MG63 (cell line): ENCODE measurements around the gene HBA1. TPM values are rescaled to one million over a fixed set of nuclear protein-coding genes. Genes with fewer than 3 reads are reported as not detected.
"Not testable (repeated sequence)": the region's sequence is repeated elsewhere in the genome, so short reads cannot be mapped to it uniquely, and the experiment has no call there.

Source experiments
- DNase-seq: peaks from one replicate; pipeline ENCODE4 v3.0.0-alpha.2; 2020
- H3K27me3 ChIP-seq: fragments of 250-450 bp; sonication (Bioruptor Pico); 2 replicates; pipeline ENCODE4 v1.5.1; 2020; ENCODE audit warnings: mild to moderate bottlenecking, moderate library complexity
- H3K36me3 ChIP-seq: fragments of 250-450 bp; sonication (Bioruptor Pico); 2 replicates; pipeline ENCODE4 v1.5.1; 2020; ENCODE audit warnings: mild to moderate bottlenecking, moderate library complexity
- H3K4me3 ChIP-seq: fragments of 250-450 bp; sonication (Bioruptor Pico); 2 replicates; pipeline ENCODE4 v1.5.1; 2020; ENCODE audit warnings: mild to moderate bottlenecking, moderate library complexity
- H3K9me3 ChIP-seq: fragments of 250-450 bp; sonication (Bioruptor Pico); 2 replicates; pipeline ENCODE4 v1.5.1; 2020; ENCODE audit warnings: mild to moderate bottlenecking, moderate library complexity
- total RNA-seq: library from RNA; depleted of rRNA; stranded (reverse); fragments of >200 nt; shearing (Covaris generic); gene quantifications from 2 replicates; pipeline ENCODE4 v1.2.3, GENCODE V29; 2014; ENCODE audit warnings: low replicate concordance; rRNA removed

The HBA1 gene
- total RNA-seq = not detected in 2 replicates

DNA sequence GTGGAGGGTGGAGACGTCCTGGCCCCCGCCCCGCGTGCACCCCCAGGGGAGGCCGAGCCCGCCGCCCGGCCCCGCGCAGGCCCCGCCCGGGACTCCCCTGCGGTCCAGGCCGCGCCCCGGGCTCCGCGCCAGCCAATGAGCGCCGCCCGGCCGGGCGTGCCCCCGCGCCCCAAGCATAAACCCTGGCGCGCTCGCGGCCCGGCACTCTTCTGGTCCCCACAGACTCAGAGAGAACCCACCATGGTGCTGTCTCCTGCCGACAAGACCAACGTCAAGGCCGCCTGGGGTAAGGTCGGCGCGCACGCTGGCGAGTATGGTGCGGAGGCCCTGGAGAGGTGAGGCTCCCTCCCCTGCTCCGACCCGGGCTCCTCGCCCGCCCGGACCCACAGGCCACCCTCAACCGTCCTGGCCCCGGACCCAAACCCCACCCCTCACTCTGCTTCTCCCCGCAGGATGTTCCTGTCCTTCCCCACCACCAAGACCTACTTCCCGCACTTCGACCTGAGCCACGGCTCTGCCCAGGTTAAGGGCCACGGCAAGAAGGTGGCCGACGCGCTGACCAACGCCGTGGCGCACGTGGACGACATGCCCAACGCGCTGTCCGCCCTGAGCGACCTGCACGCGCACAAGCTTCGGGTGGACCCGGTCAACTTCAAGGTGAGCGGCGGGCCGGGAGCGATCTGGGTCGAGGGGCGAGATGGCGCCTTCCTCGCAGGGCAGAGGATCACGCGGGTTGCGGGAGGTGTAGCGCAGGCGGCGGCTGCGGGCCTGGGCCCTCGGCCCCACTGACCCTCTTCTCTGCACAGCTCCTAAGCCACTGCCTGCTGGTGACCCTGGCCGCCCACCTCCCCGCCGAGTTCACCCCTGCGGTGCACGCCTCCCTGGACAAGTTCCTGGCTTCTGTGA, at the start of gene HBA1:
Gene HBA1 (plus strand): TSS at position 204 of the 906 bp plus-strand sequence. CDS start 37 bp downstream, at position 241.
- peaks cover 61% of the 10 kb centered on the region for H3K27me3 ChIP-seq
- H3K4me3 ChIP-seq, H3K9me3 ChIP-seq, DNase-seq, H3K36me3 ChIP-seq: not testable (repeated sequence)

DNA sequence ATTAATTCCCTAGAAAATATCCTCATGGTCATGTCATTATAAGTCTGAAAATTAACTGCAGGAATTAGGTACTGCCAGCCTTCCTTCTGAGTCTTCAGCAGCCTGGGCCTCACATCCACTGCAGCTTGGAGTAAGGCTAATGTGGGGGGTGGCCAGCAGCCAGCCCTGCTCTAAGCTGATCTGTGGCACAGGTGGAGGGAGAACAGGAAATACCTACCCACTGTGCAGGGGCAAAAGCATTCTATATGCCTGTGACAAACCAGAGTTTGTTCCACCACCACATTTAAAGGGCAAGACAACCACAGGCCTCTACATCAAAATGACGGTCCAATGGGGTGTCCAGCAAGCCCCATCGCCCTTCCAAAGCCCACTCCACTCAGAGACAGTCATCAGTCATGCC, 47.4 kb upstream of the HBA1 start:
- Histone ChIP-seq H3K27me3 (no peaks in the 10 kb centered on the region), H3K36me3 (peaks cover 37% of the 10 kb centered on the region), H3K4me3 (no peak overlapping the region), H3K9me3 (no peaks in the 10 kb centered on the region)
- no peak for DNase-seq

GRCh38 chr16:130533-131173, 45.8 kb upstream of the HBA1 start:
- no peak for DNase-seq
- Histone ChIP-seq H3K27me3 (no peaks in the 10 kb centered on the region), H3K36me3 (peaks cover 38% of the 10 kb centered on the region), H3K9me3 (no peaks in the 10 kb centered on the region), H3K4me3 (no peak overlapping the region)

DNA sequence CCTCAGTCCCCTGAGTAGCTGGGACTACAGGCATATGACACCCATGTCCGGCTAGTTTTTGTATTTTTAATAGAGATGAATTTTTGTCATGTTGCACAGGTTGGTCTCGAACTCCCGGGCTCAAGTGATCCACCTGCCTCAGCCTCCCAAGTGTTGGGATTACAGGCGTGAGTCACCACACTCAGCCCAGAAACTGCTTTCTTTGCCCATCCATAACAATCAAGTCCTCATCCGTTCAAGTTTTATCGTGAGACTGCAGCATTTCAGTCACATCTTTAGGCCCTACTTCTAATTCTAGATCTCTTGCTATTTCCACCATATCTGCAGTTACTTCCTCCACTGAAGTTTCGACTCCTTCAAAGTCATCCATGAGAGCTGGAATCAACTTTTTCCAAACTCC, 44.4 kb upstream of the HBA1 start:
- Histone ChIP-seq H3K27me3 (no peaks in the 10 kb centered on the region), H3K36me3 (peaks cover 44% of the 10 kb centered on the region), H3K9me3 (no peaks in the 10 kb centered on the region), H3K4me3 (no peak overlapping the region)
- DNase-seq = no peak

GRCh38 chr16:133716-134115, 42.8 kb upstream of the HBA1 start:
- peaks cover 43% of the 10 kb centered on the region for H3K36me3 ChIP-seq
- no peaks in the 10 kb centered on the region for H3K9me3 ChIP-seq
- DNase-seq = no peak
- no peaks in the 10 kb centered on the region for H3K27me3 ChIP-seq
- H3K4me3 ChIP-seq = no peak overlapping the region

- Histone ChIP-seq H3K9me3 (no peaks in the 10 kb centered on the region), H3K27me3 (no peaks in the 10 kb centered on the region), H3K36me3 (peaks cover 23% of the 10 kb centered on the region), H3K4me3 (peak overlapping the region; percentile 83)
- peak; percentile 20 for DNase-seq
These were observed 38.4 kb upstream of the HBA1 start for GRCh38 chr16:138049-138417.

DNA sequence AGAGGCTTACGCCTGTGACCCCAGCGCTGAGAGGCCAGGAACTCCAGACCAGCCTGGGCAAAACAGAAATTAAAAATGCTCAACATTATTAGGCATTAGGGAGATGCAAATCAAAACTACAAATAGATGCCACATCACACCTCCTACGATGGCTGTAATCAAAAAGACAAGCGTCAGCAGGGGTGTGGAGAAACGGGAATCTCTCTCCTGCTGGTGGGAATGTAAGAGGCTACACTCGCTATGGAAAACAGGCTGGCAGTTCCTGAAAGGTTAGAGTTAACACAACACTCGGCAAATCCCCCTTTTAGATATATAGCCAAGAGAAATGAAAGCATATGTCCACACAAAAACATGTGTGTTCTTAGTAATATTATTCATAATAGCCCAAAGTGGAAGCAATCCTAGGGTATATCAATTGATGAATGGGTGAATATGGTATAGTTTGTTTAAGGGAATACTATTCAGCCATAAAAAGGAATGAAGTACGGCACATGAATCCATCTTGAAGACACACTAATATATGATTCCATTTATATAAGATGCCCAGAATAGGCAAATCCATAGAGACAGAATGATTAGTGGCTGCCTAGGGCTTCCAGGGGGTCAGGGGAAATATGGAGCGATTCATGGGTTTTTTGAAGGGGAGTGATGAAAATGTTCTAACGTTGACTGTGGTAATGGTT, 36.2 kb upstream of the HBA1 start:
- peaks cover 7% of the 10 kb centered on the region for H3K36me3 ChIP-seq

DNA sequence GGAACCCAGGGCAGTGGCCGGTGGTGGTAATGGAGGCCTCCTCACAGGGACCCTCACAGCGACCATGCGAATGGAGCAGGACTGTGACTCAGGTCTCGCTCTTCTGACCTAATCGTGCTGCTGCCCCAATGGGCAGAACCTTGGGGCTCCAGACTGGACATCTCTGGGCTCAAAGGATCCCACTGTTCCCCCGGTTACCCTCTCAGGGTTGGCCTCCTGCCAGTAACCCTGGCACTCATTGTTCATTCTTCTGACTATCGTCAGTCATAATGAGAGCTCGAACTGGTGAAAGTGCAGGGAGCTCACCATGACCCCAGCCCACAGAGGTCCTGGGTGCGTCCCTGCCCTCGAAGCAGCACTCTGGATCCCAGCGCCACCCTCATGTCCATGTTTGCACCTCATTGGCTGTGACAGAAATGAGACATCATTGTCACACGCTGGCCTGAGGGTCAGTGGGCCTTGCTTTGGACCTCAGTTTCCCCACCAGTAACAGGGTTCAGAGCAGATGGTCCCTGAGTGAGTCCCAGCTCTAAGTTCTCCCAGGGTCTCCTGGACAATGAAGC, 34.0 kb upstream of the HBA1 start:
- no peaks in the 10 kb centered on the region for H3K9me3 ChIP-seq
- no peak overlapping the region for H3K4me3 ChIP-seq
- no peak for DNase-seq
- no peaks in the 10 kb centered on the region for H3K27me3 ChIP-seq
- H3K36me3 ChIP-seq = no peaks in the 10 kb centered on the region

More for the DNA sequence above, 36.2 kb upstream of the HBA1 start:
- no peak for DNase-seq
- Histone ChIP-seq H3K4me3 (no peak overlapping the region; the same call in 1 of the 2 replicates), H3K9me3 (no peaks in the 10 kb centered on the region), H3K27me3 (no peaks in the 10 kb centered on the region)

DNA sequence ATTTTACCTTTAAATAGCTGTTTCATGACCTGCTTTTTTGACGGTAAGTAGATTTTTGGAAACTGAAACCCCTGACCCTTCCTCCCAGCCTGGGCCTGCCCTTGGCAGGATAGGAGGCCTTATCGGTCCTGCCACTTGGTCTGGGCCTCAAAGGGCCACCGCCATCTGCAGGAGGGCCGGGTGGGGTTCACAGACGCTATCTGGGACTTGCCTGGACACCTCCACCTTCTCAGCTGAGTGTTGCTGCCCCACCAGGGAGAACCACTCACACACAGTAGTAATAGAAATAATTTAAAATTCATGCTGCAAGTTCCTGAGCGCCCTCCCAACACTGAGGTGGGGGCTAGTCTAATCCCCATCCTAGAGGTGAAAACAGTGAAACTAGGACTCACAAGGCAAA, 33.4 kb upstream of the HBA1 start:
- no peak for DNase-seq
- Histone ChIP-seq H3K27me3 (no peaks in the 10 kb centered on the region), H3K9me3 (no peaks in the 10 kb centered on the region), H3K36me3 (no peaks in the 10 kb centered on the region), H3K4me3 (no peak overlapping the region)

DNA sequence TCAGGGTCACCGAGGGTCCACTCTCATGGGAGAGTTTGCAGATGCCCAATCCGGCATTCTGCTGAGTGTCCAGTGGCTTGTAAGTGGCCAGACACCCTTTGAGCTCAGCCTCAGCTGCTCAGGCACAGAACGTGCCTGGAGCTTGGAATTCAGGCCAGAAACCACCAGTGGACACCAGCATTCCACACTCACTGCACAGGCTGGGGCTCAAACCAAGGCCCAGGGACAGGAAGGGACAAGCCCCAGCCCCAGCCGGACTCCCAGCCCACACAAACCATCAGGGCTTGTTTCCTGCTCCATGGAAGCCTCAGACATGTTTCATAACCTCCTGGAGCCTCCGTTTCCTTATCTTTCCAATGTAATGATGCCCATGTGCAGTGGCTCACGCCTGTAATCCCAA, 33.0 kb upstream of the HBA1 start:
- H3K27me3 ChIP-seq = no peaks in the 10 kb centered on the region
- no peaks in the 10 kb centered on the region for H3K36me3 ChIP-seq
- H3K9me3 ChIP-seq = no peaks in the 10 kb centered on the region
- no peak overlapping the region for H3K4me3 ChIP-seq
- DNase-seq = no peak

DNA sequence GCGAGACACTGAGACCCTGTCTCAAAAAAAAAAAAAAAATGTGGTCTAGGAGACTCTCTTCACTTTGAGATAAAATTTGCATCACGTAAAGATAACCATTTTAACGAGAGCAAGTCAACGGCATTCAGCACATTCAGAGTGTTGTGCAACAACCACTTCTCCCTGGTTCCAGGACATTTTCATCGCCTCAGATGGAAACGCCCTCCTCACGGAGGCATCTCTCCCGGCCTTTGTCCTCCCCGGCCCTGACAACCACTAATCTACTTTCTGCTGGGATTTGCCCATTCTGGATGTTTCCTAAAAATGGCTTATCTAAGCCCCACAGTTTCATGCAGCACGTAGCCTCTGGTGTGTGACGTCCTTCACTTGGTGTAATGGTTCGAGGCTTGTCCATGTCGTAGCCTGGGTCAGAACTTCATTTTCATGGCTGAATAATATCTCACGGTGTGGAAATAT, 31.7 kb upstream of the HBA1 start:
- Histone ChIP-seq H3K4me3 (no peak overlapping the region), H3K36me3 (no peaks in the 10 kb centered on the region), H3K9me3 (no peaks in the 10 kb centered on the region), H3K27me3 (peaks cover under 1% of the 10 kb centered on the region)
- no peak for DNase-seq

- H3K9me3 ChIP-seq = no peaks in the 10 kb centered on the region
- DNase-seq = no peak
- no peaks in the 10 kb centered on the region for H3K36me3 ChIP-seq
- H3K27me3 ChIP-seq = peaks cover 9% of the 10 kb centered on the region
- no peak overlapping the region for H3K4me3 ChIP-seq
These were observed 29.8 kb upstream of the HBA1 start for GRCh38 chr16:146646-147045.

GRCh38 chr16:149024-149660, 27.3 kb upstream of the HBA1 start:
- Histone ChIP-seq H3K4me3 (no peak overlapping the region), H3K9me3 (no peaks in the 10 kb centered on the region), H3K27me3 (peaks cover 9% of the 10 kb centered on the region), H3K36me3 (no peaks in the 10 kb centered on the region)
- DNase-seq = no peak

- no peaks in the 10 kb centered on the region for H3K36me3 ChIP-seq
- peaks cover 13% of the 10 kb centered on the region for H3K27me3 ChIP-seq
- no peak for DNase-seq
- H3K4me3 ChIP-seq = no peak within 1 kb of the TSS
- H3K9me3 ChIP-seq = no peaks in the 10 kb centered on the region
These were observed 24.0 kb upstream of the HBA1 start, which contains the start of gene HBZ for GRCh38 chr16:152141-153128. Gene HBZ (plus strand): TSS chr16:152644. CDS start chr16:152910, 266 bp downstream.

DNA sequence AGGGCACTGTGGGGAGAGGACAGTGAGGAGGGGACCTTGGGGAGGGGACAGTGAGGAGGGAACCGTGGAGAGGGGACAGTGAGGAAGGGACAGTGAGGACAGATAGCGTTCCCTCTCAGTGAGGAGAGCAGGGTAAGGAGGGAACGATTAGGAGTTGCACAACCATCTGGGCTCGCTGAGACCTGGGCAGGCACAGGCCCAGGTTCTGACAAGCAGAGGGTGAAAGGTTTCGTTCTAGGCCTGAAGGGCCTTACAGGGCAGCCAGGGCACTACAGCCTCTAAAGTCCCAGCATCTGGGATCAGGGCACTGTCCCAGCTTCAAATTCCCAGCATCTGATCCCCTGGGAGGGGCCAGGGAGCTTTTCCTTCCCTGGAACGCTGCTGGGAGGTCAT, 23.4 kb upstream of the HBA1 start:
- H3K27me3 ChIP-seq = peaks cover 20% of the 10 kb centered on the region
- H3K4me3 ChIP-seq, H3K9me3 ChIP-seq, DNase-seq, H3K36me3 ChIP-seq: not testable (repeated sequence)
